K562 (cell line): ENCODE data around the gene CNGB1. TPM values are rescaled to one million over a fixed set of nuclear protein-coding genes. Genes with fewer than 3 reads are reported as not detected.
A peak's percentile ranks its signal among the peaks of the same experiment; 100 is the strongest.

Experiments
- CC2D1A ChIP-seq: fragments of 450-650 bp; IDR thresholded peaks from 2 replicates; pipeline ENCODE4 v1.6.1; 2017; ENCODE audit warnings: mild to moderate bottlenecking
- FIP1L1 ChIP-seq: fragments of 200-400 bp; formaldehyde crosslinking; IDR thresholded peaks from 2 replicates; pipeline ENCODE4 v1.6.1; 2018; ENCODE audit warnings: mild to moderate bottlenecking, low read depth, low read length; ENCODE audit not compliant: poor library complexity, severe bottlenecking
- FOXK1 ChIP-seq: sonication (generic); formaldehyde crosslinking; IDR thresholded peaks from 2 replicates; pipeline ENCODE4 v1.8.0; 2022; ENCODE audit warnings: missing genetic modification reagents, mild to moderate bottlenecking, borderline replicate concordance
- MAFF ChIP-seq: IDR thresholded peaks from 2 replicates; pipeline ENCODE4 v1.6.1; 2012; ENCODE audit warnings: low read length, improper control_type of control experiment
- SNIP1 ChIP-seq: fragments of 450-650 bp; IDR thresholded peaks from 2 replicates; pipeline ENCODE4 v1.7.1; 2017; ENCODE audit warnings: low read depth, mild to moderate bottlenecking
- ZEB2 ChIP-seq: fragments of 450-650 bp; IDR thresholded peaks from 2 replicates; pipeline ENCODE4 v1.6.1; 2016
- ZNF347 ChIP-seq: fragments of 450-650 bp; formaldehyde crosslinking; IDR thresholded peaks from 2 replicates; pipeline ENCODE4 v1.4.0; 2020; ENCODE audit warnings: low read depth, mild to moderate bottlenecking, moderate library complexity
- polyA plus RNA-seq, 8 experiments: library from polyadenylated mRNA; depleted of rRNA in 4 of 8; stranded (reverse) in 5 of 8; unstranded in 3 of 8; fragments of >200 nt; fragmentation: Nextera tagmentation in 2 of 8; fragmentation: Illumina TruSeq in 1 of 8; extraction: Ambion mirVana in 2 of 8; extraction: Trizol in 1 of 8; gene quantifications; 2 replicates each; pipeline versions ENCODE4 v1.2.1 to v1.2.3, GENCODE V29; 2011 to 2014; ENCODE audit warnings: inconsistent platforms in 1 of 8, missing spikeins in 1 of 8
- total RNA-seq, 7 experiments: library from RNA; depleted of rRNA in 6 of 7; stranded (reverse); fragments of >200 nt in 6 of 7; fragmentation: Illumina TruSeq in 2 of 7; extraction: Trizol in 2 of 7; gene quantifications; 2 replicates each; pipeline versions ENCODE4 v1.2.1 to v1.2.3, GENCODE V29; 2011 to 2021; ENCODE audit warnings: low replicate concordance in 1 of 7
- TF ChIP-seq, protein P1 (sequence below): fragments of 250-450 bp; sonication (Bioruptor Pico); IDR thresholded peaks from 2 replicates; pipeline ENCODE4 v1.8.0; 2021; ENCODE audit warnings: moderate library complexity, mild to moderate bottlenecking, inconsistent platforms
- TF ChIP-seq, protein P2 (sequence below): fragments of 250-450 bp; sonication (Bioruptor Pico); IDR thresholded peaks from 2 replicates; pipeline ENCODE4 v1.4.0; 2020; ENCODE audit warnings: mild to moderate bottlenecking, moderate library complexity
- TF ChIP-seq, protein P3 (sequence below): fragments of 450-650 bp; IDR thresholded peaks from 2 replicates; pipeline ENCODE4 v1.6.1; 2016

CNGB1 gene
- total and polyA plus RNA-seq, 9 of the 15 experiments (the other 6 are each of a cell fraction or from before 2014, with no cell fraction given), result not detected

DNA sequence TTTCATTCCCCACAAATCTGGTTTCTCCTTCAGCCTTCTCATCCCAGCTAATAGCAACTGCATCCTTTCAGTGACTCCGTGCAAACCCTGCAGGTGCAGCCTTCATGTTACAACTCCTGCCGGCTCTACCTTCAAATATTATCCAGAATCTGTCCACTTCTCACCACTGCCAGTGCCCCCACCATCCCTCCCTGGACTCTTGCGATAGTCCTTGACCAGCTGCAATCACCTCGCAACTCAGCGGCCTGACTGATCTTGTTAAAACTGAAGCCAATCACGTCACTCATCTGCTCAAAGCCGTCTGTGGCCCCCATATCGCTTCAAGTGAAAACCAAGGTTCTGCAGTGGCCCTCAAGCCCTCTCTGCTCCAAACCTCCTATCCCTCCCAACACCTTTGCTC is 125.8 kb downstream of the CNGB1 start (continued):
- TF ChIP-seq, protein P1, sequence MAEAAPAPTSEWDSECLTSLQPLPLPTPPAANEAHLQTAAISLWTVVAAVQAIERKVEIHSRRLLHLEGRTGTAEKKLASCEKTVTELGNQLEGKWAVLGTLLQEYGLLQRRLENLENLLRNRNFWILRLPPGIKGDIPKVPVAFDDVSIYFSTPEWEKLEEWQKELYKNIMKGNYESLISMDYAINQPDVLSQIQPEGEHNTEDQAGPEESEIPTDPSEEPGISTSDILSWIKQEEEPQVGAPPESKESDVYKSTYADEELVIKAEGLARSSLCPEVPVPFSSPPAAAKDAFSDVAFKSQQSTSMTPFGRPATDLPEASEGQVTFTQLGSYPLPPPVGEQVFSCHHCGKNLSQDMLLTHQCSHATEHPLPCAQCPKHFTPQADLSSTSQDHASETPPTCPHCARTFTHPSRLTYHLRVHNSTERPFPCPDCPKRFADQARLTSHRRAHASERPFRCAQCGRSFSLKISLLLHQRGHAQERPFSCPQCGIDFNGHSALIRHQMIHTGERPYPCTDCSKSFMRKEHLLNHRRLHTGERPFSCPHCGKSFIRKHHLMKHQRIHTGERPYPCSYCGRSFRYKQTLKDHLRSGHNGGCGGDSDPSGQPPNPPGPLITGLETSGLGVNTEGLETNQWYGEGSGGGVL (CRISPR knock-in tag), result no peak
- TF ChIP-seq MAFF (no peak), FOXK1 (no peak), CC2D1A (no peak), FIP1L1 (no peak), SNIP1 (no peak), ZEB2 (no peak), ZNF347 (CRISPR knock-in tag) (no peak)
- TF ChIP-seq, protein P2, sequence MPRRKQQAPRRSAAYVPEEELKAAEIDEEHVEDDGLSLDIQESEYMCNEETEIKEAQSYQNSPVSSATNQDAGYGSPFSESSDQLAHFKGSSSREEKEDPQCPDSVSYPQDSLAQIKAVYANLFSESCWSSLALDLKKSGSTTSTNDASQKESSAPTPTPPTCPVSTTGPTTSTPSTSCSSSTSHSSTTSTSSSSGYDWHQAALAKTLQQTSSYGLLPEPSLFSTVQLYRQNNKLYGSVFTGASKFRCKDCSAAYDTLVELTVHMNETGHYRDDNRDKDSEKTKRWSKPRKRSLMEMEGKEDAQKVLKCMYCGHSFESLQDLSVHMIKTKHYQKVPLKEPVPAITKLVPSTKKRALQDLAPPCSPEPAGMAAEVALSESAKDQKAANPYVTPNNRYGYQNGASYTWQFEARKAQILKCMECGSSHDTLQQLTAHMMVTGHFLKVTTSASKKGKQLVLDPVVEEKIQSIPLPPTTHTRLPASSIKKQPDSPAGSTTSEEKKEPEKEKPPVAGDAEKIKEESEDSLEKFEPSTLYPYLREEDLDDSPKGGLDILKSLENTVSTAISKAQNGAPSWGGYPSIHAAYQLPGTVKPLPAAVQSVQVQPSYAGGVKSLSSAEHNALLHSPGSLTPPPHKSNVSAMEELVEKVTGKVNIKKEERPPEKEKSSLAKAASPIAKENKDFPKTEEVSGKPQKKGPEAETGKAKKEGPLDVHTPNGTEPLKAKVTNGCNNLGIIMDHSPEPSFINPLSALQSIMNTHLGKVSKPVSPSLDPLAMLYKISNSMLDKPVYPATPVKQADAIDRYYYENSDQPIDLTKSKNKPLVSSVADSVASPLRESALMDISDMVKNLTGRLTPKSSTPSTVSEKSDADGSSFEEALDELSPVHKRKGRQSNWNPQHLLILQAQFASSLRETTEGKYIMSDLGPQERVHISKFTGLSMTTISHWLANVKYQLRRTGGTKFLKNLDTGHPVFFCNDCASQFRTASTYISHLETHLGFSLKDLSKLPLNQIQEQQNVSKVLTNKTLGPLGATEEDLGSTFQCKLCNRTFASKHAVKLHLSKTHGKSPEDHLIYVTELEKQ (CRISPR knock-in tag), result no peak
- TF ChIP-seq, protein P3, sequence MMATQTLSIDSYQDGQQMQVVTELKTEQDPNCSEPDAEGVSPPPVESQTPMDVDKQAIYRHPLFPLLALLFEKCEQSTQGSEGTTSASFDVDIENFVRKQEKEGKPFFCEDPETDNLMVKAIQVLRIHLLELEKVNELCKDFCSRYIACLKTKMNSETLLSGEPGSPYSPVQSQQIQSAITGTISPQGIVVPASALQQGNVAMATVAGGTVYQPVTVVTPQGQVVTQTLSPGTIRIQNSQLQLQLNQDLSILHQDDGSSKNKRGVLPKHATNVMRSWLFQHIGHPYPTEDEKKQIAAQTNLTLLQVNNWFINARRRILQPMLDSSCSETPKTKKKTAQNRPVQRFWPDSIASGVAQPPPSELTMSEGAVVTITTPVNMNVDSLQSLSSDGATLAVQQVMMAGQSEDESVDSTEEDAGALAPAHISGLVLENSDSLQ, result peak; percentile 33; the same call in 1 of the 2 replicates
